ENCODE results near the gene SLC22A4. TPM values are rescaled to one million over a fixed set of nuclear protein-coding genes. Genes with fewer than 3 reads are reported as not detected.

SLC22A4 gene
- total RNA-seq, 1 donor from 2014 or later = 1.3 TPM

GRCh38 chr5:132375957-132376356 is 81.8 kb downstream of the SLC22A4 start:
- Mint-ChIP-seq H3K4me3 (no peak overlapping the region), H3K36me3 (peaks cover 14% of the 10 kb centered on the region), H3K4me1 (ENCODE audit: unreplicated experiment) (peaks cover 32% of the 10 kb centered on the region), H3K9me3 (no peaks in the 10 kb centered on the region), H3K27ac (no peak overlapping the region), H3K27me3 (no peaks in the 10 kb centered on the region)
- TF ChIP-seq CTCF (conservative IDR thresholded peaks at IDR 0.05) = no peak
- no peak for DNase-seq (ENCODE audit: extremely low spot score, unreplicated experiment)

- TF ChIP-seq CTCF (conservative IDR thresholded peaks at IDR 0.05) = no peak
- Mint-ChIP-seq H3K4me1 (ENCODE audit: unreplicated experiment) (peaks cover 22% of the 10 kb centered on the region), H3K27me3 (no peaks in the 10 kb centered on the region), H3K4me3 (no peak overlapping the region), H3K36me3 (peaks cover 14% of the 10 kb centered on the region), H3K9me3 (no peaks in the 10 kb centered on the region), H3K27ac (no peak overlapping the region)
- no peak for DNase-seq (ENCODE audit: extremely low spot score, unreplicated experiment)
Observed at GRCh38 chr5:132376694-132377641, 82.8 kb downstream of the SLC22A4 start.

- no peak for DNase-seq (ENCODE audit: extremely low spot score, unreplicated experiment)
- peaks cover 14% of the 10 kb centered on the region for H3K4me1 Mint-ChIP-seq (ENCODE audit: unreplicated experiment)
- H3K9me3 Mint-ChIP-seq = no peaks in the 10 kb centered on the region
- H3K36me3 Mint-ChIP-seq = peaks cover 19% of the 10 kb centered on the region
- no peaks in the 10 kb centered on the region for H3K27me3 Mint-ChIP-seq
- H3K4me3 Mint-ChIP-seq = no peak overlapping the region
- TF ChIP-seq CTCF (conservative IDR thresholded peaks at IDR 0.05) = no peak
- H3K27ac Mint-ChIP-seq = no peak overlapping the region
Observed at GRCh38 chr5:132377738-132378137, 83.5 kb downstream of the SLC22A4 start.

GRCh38 chr5:132378580-132378979 is 84.4 kb downstream of the SLC22A4 start:
- Mint-ChIP-seq H3K27ac (peak overlapping the region; percentile 52), H3K4me3 (no peak overlapping the region), H3K9me3 (no peaks in the 10 kb centered on the region), H3K4me1 (ENCODE audit: unreplicated experiment) (peaks cover 11% of the 10 kb centered on the region), H3K27me3 (no peaks in the 10 kb centered on the region), H3K36me3 (peaks cover 19% of the 10 kb centered on the region)
- TF ChIP-seq CTCF (conservative IDR thresholded peaks at IDR 0.05) = no peak
- no peak for DNase-seq (ENCODE audit: extremely low spot score, unreplicated experiment)

GRCh38 chr5:132380047-132380446 is 85.9 kb downstream of the SLC22A4 start:
- no peak for DNase-seq (ENCODE audit: extremely low spot score, unreplicated experiment)
- peaks cover 19% of the 10 kb centered on the region for H3K36me3 Mint-ChIP-seq
- H3K9me3 Mint-ChIP-seq = no peaks in the 10 kb centered on the region
- no peaks in the 10 kb centered on the region for H3K27me3 Mint-ChIP-seq
- H3K4me1 Mint-ChIP-seq (ENCODE audit: unreplicated experiment) = peaks cover 6% of the 10 kb centered on the region
- H3K4me3 Mint-ChIP-seq = no peak overlapping the region
- H3K27ac Mint-ChIP-seq = peak overlapping the region; percentile 3
- TF ChIP-seq CTCF (conservative IDR thresholded peaks at IDR 0.05) = no peak

Measured in type B pancreatic cell (in vitro differentiated cells).